ENCODE data around the gene RIMS3. TPM values are rescaled to one million over a fixed set of nuclear protein-coding genes. Genes with fewer than 3 reads are reported as not detected.
"Not testable (repeated sequence)": the region's sequence is repeated elsewhere in the genome, so short reads cannot be mapped to it uniquely, and the experiment has no call there.

RIMS3 gene
- total and polyA plus RNA-seq, 5 donors from 2014 or later, result 1.0 to 3.8 (median 1.9) TPM

GRCh38 chr1:40574805-40575204 is 90.7 kb downstream of the RIMS3 start:
- DNase-seq; H3K4me1 ChIP-seq (ENCODE audit: control insufficient read depth, insufficient read depth, low read length, poor library complexity, severe bottlenecking): not testable (repeated sequence)

More at GRCh38 chr1:40574805-40575204, 90.7 kb downstream of the RIMS3 start:
- not testable (repeated sequence) for H3K27ac ChIP-seq (ENCODE audit: insufficient read depth, low read length, poor library complexity, severe bottlenecking); H3K36me3 Mint-ChIP-seq; H3K9me3 ChIP-seq (ENCODE audit: control insufficient read depth in 2 of 2, low read length in 2 of 2); H3K27me3 ChIP-seq (ENCODE audit: control insufficient read depth, insufficient read depth, low read length); H3K4me3 ChIP-seq (ENCODE audit: low read depth, low read length); H3K9me3 Mint-ChIP-seq; ATAC-seq (ENCODE audit: low read depth in 2 of 2); H3K4me1 Mint-ChIP-seq; H3K36me3 ChIP-seq (ENCODE audit: control insufficient read depth, insufficient read depth, low read length); H3K27ac Mint-ChIP-seq; H3K4me3 Mint-ChIP-seq
- peaks cover 10% of the 10 kb centered on the region for H3K27me3 Mint-ChIP-seq

Other genes with a start within 250 kb of the RIMS3 start
- 2.1 TPM for gene ZFP69B, start 215.2 kb downstream of the RIMS3 start, total RNA-seq
- gene ZFP69B, start 215.2 kb downstream of the RIMS3 start, polyA plus RNA-seq, result 1 to 10 TPM; 1.3 to 2.6 (median 1.8) TPM
- gene ZFP69, start 188.4 kb downstream of the RIMS3 start, total RNA-seq, result 3.3 TPM
- 1 to 10 TPM; 3.7 to 6.9 (median 4.2) TPM for gene ZFP69, start 188.4 kb downstream of the RIMS3 start, polyA plus RNA-seq
- gene EXO5, start 156.9 kb downstream of the RIMS3 start, total RNA-seq, result 7.2 TPM
- gene EXO5, start 156.9 kb downstream of the RIMS3 start, polyA plus RNA-seq, result 1 to 10 TPM; 4.0 to 8.7 (median 7.7) TPM
- 5.3 TPM for gene ZNF684, start 134.0 kb downstream of the RIMS3 start, total RNA-seq
- gene ZNF684, start 134.0 kb downstream of the RIMS3 start, polyA plus RNA-seq, result 1 to 10 TPM; 5.3 to 6.0 (median 5.7) TPM
- gene NFYC, start 26.0 kb upstream of the RIMS3 start, total RNA-seq, result 61.1 TPM
- gene NFYC, start 26.0 kb upstream of the RIMS3 start, polyA plus RNA-seq, result 10 to 100 TPM; 51.2 to 59.0 (median 56.1) TPM
- gene KCNQ4, start 118.1 kb upstream of the RIMS3 start, total RNA-seq, result 0.44 TPM
- gene KCNQ4, start 118.1 kb upstream of the RIMS3 start, polyA plus RNA-seq, result under 1 TPM in 3 of 4 donors, not detected in 1; 0.10 to 0.25 (median 0.13) TPM
- gene CITED4, start 196.7 kb upstream of the RIMS3 start, total RNA-seq, result 14.8 TPM
- 10 to 100 TPM in 3 of 4 donors, 1 to 10 TPM in 1; 7.0 to 15.8 (median 13.3) TPM for gene CITED4, start 196.7 kb upstream of the RIMS3 start, polyA plus RNA-seq

Measured in CD4-positive, CD25-positive, alpha-beta regulatory T cell (primary cell).